ENCODE results near the gene ANXA2.
A peak's percentile ranks its signal among the peaks of the same experiment; 100 is the strongest.
"Not testable (repeated sequence)": the region's sequence is repeated elsewhere in the genome, so short reads cannot be mapped to it uniquely, and the experiment has no call there.

The ANXA2 gene

DNA sequence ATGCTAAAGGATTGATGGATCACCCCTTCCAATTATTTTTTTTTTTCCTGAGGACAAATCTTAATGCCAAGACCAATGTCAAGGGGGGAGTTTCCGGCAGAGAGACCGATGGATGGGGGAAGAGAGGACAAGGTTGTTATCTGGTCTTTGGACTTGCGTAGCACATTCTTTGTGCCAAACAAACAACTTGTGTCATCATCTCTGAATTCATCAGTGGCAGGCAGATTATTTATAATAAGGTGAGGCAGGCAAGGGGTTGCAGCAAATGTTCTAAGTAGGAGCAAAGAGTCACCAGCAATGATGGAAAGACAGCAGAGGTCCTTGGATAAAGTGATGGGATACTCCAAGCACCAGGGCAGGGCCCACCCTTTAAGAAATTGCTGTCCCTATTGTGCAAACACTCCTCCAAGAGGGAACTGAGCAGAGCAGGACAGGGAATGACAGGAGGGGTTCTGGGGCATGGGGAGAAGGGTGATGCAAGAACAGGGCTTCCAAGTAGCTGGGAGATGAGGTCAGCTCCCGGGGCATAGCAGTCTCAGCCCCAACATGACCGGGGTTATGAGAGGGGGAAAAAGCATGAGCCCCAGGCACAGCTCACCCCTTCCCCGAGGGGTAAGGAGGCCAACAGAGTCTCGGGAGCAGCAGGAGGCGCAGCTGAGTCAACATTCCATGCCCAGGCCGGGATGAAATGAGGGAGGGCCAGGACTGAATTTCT lies 57.4 kb downstream of the ANXA2 start:
- no peak for DNase-seq (ENCODE audit: low read depth in 1 of 2, low spot score in 1 of 2)
- TF ChIP-seq JUND (IDR thresholded peaks at IDR 0.05; ENCODE audit: low read depth) = no peak
- in situ Hi-C loops (cut with HindIII; ENCODE audit: low pct_unique_long_range_greater_than_20kb, low sequenced_read_pairs) = no loop called here

DNA sequence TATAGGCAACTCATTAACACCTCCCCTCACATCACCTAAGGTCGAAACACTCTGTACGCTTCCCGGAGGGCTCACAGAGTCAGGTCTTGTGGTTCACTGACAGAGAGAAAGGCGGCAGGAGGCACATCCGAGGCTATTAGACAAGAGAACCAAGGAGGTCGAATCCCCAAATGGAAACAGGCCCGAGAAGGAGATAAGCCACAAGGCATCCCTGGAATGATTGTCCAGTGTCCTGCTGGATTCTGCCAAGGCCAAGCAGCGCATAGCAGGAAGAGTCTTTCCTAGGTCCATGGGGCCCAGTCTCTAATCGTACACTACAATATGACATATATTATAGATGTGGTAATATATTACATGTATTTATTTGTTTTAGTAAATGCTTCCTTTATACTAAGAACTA lies 58.5 kb downstream of the ANXA2 start:
- no peak for DNase-seq (ENCODE audit: low read depth in 1 of 2, low spot score in 1 of 2)
- in situ Hi-C loops (cut with HindIII; ENCODE audit: low pct_unique_long_range_greater_than_20kb, low sequenced_read_pairs) = no loop called here
- no peak for TF ChIP-seq JUND (IDR thresholded peaks at IDR 0.05; ENCODE audit: low read depth)

DNA sequence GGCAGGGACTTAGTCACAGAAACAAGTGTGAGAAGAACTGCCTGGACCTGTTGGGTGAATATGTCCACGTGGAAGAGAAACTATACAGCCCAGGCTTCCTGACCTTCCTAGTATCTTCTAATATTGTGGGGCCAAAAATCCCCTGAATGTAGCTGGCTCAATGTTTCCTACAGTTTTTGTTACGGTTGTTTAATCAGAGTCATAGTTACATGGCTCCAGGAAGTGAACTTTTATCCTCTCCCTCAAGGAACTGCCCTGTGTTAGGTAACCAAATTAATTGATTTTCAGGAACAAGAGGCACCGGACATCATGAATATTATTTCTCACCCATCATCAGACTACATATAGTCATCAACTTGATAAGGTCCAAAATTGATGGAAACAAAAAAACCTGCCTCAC lies 59.0 kb downstream of the ANXA2 start:
- in situ Hi-C loops (cut with HindIII; ENCODE audit: low pct_unique_long_range_greater_than_20kb, low sequenced_read_pairs) = no loop called here
- DNase-seq (ENCODE audit: low read depth in 1 of 2, low spot score in 1 of 2) = no peak
- no peak for TF ChIP-seq JUND (IDR thresholded peaks at IDR 0.05; ENCODE audit: low read depth)

GRCh38 chr15:60337076-60337475 lies 60.7 kb downstream of the ANXA2 start:
- in situ Hi-C loops (cut with HindIII; ENCODE audit: low pct_unique_long_range_greater_than_20kb, low sequenced_read_pairs) = no loop called here
- no peak for DNase-seq (ENCODE audit: low read depth in 1 of 2, low spot score in 1 of 2)
- TF ChIP-seq JUND (IDR thresholded peaks at IDR 0.05; ENCODE audit: low read depth) = no peak

DNA sequence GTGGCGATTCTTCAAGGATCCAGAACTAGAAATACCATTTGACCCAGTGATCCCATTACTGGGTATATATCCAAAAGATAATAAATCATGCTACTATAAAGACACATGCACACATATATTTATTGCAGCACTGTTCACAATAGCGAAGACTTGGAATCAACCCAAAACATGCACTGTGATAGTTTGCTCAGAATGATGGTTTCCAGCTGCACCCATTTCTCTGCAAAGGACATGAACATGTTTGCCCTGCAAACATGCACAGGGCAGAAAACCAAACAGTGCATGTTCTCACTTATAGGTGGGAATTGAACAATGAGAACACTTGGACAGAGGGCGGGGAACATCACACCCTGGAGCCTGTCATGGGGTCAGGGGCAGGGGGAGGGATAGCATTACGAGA lies 62.5 kb downstream of the ANXA2 start:
- in situ Hi-C loops (cut with HindIII; ENCODE audit: low pct_unique_long_range_greater_than_20kb, low sequenced_read_pairs); DNase-seq (ENCODE audit: low read depth in 1 of 2, low spot score in 1 of 2): not testable (repeated sequence)

DNA sequence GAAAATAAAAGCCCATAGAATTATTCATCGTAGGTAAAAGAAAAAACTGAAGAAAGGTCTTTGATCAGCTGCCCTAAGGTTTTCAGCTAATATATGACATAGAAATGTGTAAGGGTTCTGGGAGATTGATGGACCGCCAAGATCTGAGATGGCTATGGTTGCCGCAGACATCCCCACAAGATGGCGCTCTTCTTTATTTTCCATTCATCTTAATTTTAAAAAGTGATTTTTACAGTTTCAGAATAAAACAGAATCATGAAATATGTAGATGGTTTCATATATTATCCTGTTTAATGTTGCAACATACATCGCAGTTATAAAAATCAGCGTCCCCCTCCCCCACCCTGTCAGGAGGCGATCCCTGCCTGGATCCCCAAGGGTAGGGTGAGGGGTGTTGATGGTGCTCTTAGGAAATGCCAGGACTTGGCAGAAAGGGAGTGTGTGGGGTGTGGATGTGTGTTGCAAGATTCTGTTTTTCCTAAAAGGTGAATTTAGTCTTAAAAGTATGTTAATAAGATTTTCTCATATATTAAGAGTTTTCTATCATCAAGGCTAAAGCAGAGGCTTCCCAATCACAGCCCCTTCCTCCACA lies 68.8 kb downstream of the ANXA2 start:
- DNase-seq (ENCODE audit: low read depth in 1 of 2, low spot score in 1 of 2) = peak in 1 of 2 experiments; percentile 32
- in situ Hi-C loops (cut with HindIII; ENCODE audit: low pct_unique_long_range_greater_than_20kb, low sequenced_read_pairs) = no loop called here
- TF ChIP-seq JUND (IDR thresholded peaks at IDR 0.05; ENCODE audit: low read depth) = no peak

DNA sequence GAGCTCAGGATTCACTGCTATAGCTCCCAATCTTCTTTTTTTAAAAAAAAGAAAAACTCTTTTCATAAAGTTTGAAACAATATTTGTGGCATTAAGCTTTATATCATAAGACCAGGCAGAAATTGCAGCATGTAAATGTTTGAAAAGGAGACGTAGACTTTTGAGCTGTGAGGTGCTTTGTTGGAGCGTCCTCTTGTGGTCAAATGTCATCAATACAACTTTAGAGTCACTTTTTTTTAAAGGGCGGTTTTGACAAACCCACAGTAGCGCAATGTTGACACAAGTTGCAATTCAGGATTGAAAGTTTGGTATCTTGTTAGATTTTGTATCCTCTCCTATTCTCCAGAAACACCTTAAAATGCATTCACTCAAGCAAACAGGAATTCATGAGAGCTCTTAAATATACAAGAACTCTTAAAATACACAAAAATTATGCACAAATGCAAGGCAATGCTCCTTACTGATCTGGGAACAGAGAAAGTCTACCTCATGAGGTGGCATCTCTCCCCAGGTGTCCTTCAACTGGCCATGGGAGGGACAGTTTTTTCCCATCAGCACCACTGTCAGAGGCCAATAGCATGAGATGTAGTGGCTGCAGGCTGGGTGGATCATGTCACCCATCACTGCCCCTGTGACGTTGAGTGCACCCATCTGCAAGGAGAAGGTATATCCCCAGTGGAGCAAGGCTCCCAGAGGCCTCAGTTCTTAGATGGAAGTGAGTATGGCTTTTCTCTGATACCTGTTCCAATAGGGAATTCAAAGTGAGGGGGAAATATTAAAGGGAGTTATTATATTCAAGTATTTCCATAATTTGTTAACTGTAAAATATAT lies 70.7 kb downstream of the ANXA2 start:
- TF ChIP-seq JUND (IDR thresholded peaks at IDR 0.05; ENCODE audit: low read depth) = no peak
- DNase-seq (ENCODE audit: low read depth in 1 of 2, low spot score in 1 of 2) = peak; percentile 17 to 75
- in situ Hi-C loops (cut with HindIII; ENCODE audit: low pct_unique_long_range_greater_than_20kb, low sequenced_read_pairs) = no loop called here

GRCh38 chr15:60326343-60326742 lies 71.4 kb downstream of the ANXA2 start:
- in situ Hi-C loops (cut with HindIII; ENCODE audit: low pct_unique_long_range_greater_than_20kb, low sequenced_read_pairs) = no loop called here
- no peak for TF ChIP-seq JUND (IDR thresholded peaks at IDR 0.05; ENCODE audit: low read depth)
- DNase-seq (ENCODE audit: low read depth in 1 of 2, low spot score in 1 of 2) = no peak

- in situ Hi-C loops (cut with HindIII; ENCODE audit: low pct_unique_long_range_greater_than_20kb, low sequenced_read_pairs) = no loop called here
- DNase-seq (ENCODE audit: low read depth in 1 of 2, low spot score in 1 of 2) = no peak
- no peak for TF ChIP-seq JUND (IDR thresholded peaks at IDR 0.05; ENCODE audit: low read depth)
Measured at GRCh38 chr15:60325905-60326304, 71.9 kb downstream of the ANXA2 start.

- TF ChIP-seq JUND (IDR thresholded peaks at IDR 0.05; ENCODE audit: low read depth) = no peak
- in situ Hi-C loops (cut with HindIII; ENCODE audit: low pct_unique_long_range_greater_than_20kb, low sequenced_read_pairs) = no loop called here
- no peak for DNase-seq (ENCODE audit: low read depth in 1 of 2, low spot score in 1 of 2)
Measured at GRCh38 chr15:60324706-60325438, 72.9 kb downstream of the ANXA2 start.

DNA sequence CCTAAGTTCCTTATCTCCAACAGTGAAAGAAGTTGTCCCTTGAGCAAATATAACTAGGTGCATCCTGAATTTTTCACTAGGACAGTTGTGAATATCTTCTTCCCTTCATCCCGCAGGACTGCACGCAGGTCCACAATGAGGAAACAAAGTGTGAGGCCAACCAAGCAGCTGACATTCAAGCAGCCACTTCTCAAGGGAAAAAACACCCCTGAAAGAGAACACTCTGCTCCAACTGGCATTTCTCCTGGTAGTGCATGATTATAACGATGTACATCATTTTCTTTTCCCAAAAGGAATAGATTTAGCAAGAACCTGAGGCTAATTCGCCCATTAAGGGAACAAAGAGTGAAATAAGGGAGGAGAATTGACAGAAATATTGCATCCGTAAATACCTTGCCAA lies 74.5 kb downstream of the ANXA2 start:
- in situ Hi-C loops (cut with HindIII; ENCODE audit: low pct_unique_long_range_greater_than_20kb, low sequenced_read_pairs) = no loop called here
- TF ChIP-seq JUND (IDR thresholded peaks at IDR 0.05; ENCODE audit: low read depth) = no peak
- DNase-seq (ENCODE audit: low read depth in 1 of 2, low spot score in 1 of 2) = no peak

DNA sequence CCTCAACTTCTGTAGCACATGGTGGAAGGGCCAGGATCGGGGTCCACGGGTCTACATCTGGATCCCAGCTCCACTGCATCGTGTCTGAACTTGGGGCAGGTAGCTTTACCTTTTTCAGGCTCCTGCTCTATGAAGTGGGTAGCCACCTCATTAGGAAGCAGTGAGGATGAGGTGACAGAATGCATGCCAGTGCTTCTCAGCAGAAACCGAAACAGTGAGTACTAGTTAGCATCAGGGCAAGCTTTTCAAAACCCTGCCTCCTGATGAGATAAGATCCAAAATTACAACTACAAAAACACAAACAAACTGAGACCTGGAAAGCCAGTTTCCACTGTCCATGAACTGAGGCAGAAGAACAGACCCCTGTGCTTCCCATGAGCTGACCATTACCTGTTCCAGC lies 77.4 kb downstream of the ANXA2 start:
- no peak for DNase-seq (ENCODE audit: low read depth in 1 of 2, low spot score in 1 of 2)
- TF ChIP-seq JUND (IDR thresholded peaks at IDR 0.05; ENCODE audit: low read depth) = no peak
- in situ Hi-C loops (cut with HindIII; ENCODE audit: low pct_unique_long_range_greater_than_20kb, low sequenced_read_pairs) = no loop called here
